Dedifferentiated amniotic fluid mesenchymal stem cell (primary cell): ENCODE measurements around the gene RAB37.
A peak's percentile ranks its signal among the peaks of the same experiment; 100 is the strongest.

Source experiments
- DNase-seq: peaks from one replicate; pipeline ENCODE4 v3.0.0-alpha.2; 2016; ENCODE audit errors: extremely low spot score

RAB37 gene

GRCh38 chr17:74744714-74745547 is 7.9 kb downstream of the RAB37 start:
- DNase-seq: no peak

GRCh38 chr17:74745548-74746177 is 8.6 kb downstream of the RAB37 start:
- DNase-seq: no peak

- no peak for DNase-seq
Measured at GRCh38 chr17:74746376-74746775, 9.3 kb downstream of the RAB37 start.

DNA sequence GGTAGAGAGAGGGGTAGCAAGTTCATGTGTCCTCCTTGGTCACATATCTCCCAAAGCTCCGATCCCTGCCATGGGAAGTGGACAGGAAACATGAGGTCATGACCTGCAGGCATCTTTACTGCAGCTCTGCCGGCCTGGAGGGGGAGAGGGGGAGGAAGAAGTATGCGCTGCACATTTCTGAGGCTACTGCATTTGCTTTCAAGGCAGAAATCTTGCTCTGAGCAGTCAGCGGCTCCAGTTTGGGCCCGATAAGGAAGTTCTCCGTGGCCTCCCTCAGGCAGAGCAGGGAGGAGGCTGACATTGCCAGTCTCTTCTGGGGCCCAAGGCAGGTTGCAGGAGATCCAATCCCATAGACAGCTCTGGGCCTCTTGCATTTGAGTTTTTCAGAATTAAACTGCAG is 9.9 kb downstream of the RAB37 start:
- DNase-seq: no peak

DNA sequence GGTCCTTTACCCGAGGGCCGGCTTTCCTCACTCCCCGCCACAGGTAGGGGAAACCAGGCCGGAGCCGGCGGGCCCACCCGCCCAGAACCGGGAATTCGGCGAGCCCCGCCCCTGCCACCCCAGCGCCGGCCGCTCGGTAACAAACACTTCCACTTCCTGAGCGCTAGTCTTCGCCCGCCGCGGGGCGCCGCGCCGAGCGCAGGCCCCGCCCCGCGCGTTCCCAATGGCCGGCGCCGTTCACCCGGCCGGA is 11.1 kb downstream of the RAB37 start:
- no peak for DNase-seq

- DNase-seq: peak; percentile 81
Measured at GRCh38 chr17:74748529-74749278, 11.6 kb downstream of the RAB37 start, which contains the start of gene NHERF1. TSS of gene NHERF1 (plus strand) at chr17:74748628. CDS start at chr17:74748847, 219 bp downstream.

- no peak for DNase-seq
Measured at GRCh38 chr17:74749279-74750038, 12.4 kb downstream of the RAB37 start.

GRCh38 chr17:74750039-74750326 is 12.9 kb downstream of the RAB37 start:
- no peak for DNase-seq

DNA sequence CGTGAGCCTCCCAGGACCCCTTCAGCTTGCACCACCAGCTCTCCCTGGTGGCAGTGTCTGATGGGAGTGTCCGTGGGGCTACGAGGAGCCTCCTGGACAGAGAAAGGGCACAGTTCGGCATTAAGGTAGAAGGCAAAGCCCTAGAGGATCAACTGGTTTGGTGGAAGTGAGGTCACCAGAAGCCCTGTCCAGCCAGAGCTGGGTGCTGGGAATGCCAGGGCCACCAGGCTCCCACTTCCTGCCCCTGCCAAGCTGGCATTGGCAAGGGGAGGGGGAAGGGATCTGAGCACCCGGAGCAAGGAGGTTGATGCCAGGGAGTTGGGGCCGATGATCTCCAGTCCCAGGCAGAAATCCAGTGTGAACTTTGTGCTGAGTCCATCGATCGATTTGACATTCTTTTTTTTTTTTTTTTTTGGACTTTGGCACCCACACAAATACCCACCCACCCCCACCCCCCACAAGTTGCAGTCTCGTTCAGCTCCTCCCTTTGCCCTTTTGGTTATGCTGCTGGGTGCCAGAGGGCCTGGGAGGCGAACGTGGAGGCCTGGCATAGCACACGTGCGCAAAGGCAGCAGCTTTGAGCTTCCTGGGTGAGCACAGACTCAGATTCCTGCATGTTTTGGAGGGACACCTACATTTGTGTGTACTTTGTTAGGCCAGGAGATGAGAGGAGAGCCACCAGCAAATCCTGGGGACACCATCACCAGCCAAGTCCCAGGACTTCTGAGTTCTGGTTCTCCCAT is 13.4 kb downstream of the RAB37 start:
- no peak for DNase-seq

GRCh38 chr17:74752415-74752814 is 15.4 kb downstream of the RAB37 start:
- DNase-seq: no peak

- DNase-seq: no peak
Measured at GRCh38 chr17:74752822-74753401, 15.9 kb downstream of the RAB37 start.

DNA sequence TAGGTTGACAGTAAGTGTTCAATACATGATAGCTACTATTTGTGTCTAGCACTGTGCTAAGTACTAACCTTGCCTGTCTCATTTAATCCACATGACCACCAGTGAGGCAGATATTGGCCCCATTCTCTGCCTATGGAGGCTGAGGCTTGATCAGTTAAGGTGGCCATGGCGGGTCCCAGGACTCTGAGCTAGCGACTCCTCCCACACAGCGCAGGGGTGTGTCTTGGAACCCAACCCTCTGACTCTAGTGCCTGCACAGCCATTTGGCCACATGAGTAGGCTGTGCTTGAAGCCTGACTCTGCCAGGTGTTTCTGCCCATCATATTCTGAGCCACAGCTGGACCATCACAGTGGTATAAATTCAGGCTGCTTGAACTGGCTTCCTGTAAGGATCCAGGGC is 17.8 kb downstream of the RAB37 start:
- no peak for DNase-seq

DNA sequence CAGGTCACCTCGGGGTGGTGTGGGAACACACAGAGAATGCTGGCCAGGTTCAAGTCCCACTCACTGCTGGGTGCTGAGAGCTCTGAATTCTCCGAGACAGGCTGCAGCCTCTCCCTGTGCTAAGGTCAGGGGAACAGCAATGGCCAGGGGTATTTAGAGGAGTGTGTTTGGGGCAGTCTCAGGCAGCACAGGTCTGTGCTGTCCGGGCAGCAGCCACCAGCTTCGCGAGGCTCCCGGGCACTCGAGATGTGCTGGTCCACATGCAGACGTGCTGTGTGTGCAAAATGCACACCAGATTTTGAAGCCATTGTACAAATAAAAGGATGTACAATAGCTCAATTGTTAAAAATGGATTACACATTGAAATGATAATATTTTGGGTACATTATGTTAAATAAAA is 18.5 kb downstream of the RAB37 start:
- DNase-seq: no peak

GRCh38 chr17:74756891-74757290 is 19.8 kb downstream of the RAB37 start:
- no peak for DNase-seq

DNA sequence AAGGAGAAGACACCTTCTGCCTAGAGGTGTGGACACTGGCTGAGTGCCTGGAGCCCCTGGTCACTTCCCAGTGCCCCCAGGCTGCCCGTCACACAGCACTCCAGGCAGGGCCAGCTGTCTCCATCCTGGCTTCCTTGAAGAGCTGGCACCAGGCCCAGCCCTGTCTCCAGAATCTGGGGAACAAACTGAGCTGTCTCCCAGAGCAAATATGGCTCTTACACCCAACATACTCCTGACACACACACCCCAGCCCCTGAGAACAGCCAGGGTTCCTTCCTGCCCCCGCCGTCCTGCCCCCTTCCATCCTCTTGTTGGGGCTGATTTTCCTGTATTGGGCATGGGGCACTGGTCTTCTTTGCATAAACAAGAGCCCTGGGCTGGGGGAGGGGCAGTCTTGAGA is 20.4 kb downstream of the RAB37 start:
- no peak for DNase-seq

DNA sequence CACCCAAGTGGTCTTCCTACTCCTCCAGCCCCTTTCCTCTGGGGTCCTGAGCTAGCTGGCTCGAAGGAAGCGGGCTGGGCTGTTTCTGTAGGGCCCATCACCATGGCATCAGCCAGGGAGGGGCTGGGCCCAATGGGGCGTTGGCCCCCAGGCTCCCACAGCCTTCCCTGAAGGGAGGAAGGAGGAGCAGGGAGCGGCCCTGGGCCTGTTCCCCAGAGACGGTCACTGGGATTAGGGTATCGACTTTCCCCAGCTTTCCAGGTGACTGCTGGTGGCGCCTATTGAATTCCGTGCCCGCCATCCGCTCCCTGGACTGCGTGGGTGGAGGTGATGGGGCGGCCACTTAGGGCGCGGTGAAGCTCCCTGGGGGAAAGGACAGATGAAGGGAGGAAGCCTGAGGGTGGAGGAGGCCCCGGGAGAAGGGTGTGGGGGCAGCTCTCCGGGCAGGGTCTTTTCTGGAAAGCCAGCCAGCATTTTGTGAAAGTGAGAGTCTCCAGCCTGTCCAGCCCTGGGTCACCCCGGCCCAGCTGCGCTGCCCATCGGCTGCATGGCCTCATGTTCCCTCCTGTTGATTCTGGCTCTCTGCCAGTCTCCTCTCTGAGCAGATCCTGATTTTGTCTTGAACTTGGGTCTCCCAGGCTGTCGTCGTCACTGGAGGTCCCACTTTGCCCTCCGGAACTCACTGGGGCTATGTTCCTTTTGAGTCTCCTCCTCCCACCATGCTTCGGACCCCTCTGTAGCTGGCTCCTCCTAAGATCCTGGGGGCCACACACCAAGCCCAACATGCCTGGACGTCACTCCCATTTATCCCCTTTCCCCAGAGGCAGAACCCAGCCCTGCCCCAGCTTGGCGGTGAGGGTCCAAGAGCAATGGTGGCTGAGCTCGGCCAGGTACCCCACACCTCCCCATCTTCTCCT is 21.1 kb downstream of the RAB37 start:
- no peak for DNase-seq

- no peak for DNase-seq
Measured at GRCh38 chr17:74758848-74759168, 21.8 kb downstream of the RAB37 start.

DNA sequence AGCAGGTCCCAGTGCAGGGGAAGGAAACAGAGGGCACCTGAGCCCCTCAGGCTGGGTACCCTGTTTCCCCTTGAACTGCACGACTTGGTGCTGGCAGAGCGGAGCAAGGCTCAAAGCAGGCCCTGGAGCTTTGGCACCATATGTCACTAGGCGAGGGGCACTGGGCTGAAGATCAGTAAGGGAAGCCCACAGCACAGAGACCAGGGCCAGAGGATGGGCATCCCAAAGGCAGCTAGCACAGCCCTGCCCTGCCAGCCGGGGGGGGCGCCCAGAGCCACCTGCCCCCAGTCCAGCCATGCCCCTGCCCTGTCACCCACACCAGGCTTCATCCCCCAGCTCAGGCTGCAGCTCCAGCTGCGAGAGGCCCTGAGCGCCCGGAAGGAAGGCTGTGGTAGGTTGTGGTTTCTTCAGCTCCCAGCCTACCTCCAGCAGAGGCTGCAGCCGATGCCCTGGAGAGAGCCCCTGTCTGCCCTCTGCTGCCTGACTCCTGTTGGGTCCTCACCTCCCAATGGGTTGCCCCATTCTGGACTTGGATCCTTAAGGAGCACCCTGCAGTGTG is 22.3 kb downstream of the RAB37 start:
- DNase-seq: no peak

DNA sequence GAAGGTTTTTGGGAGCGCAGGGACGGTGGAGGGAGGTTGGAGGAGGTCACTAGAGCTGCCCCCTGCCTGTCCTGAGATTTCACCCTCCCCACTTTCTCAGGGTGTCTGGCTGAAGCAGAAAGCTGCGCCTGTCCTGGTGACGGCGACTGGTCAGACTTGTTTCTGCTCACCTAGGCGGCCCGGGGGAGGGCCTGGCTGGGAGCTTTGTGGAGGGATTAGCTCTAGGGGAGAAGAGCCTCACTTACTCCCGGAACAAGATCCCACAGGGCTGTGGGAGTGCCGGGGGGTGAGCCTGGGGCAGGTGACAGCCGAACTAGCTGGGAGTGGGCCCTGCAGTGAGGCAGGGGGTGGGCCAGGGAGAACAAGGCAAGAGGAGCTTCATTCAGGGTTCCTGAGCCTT is 22.9 kb downstream of the RAB37 start:
- no peak for DNase-seq
